Loucy (cell line): Measurements from ENCODE around the gene HS1BP3.

Source experiments
- CTCF ChIP-seq: fragments of 200-600 bp; sonication (generic); conservative IDR thresholded peaks from 2 replicates; pipeline ENCODE4 v1.5.1; 2014; ENCODE audit warnings: mild to moderate bottlenecking, antibody characterized with exemption, low read length
- EZH2phosphoT487 ChIP-seq: fragments of 200-600 bp; IDR thresholded peaks from 2 replicates; pipeline ENCODE4 v1.6.1; 2018; ENCODE audit warnings: antibody characterized with exemption, mild to moderate bottlenecking, moderate library complexity, borderline replicate concordance

- no peak for TF ChIP-seq CTCF
- TF ChIP-seq EZH2phosphoT487, result no peak
Observed at GRCh38 chr2:20585710-20586594, 64.9 kb downstream of the HS1BP3 start.
